Measurements from ENCODE around the gene LAMB3.

LAMB3 gene

DNA sequence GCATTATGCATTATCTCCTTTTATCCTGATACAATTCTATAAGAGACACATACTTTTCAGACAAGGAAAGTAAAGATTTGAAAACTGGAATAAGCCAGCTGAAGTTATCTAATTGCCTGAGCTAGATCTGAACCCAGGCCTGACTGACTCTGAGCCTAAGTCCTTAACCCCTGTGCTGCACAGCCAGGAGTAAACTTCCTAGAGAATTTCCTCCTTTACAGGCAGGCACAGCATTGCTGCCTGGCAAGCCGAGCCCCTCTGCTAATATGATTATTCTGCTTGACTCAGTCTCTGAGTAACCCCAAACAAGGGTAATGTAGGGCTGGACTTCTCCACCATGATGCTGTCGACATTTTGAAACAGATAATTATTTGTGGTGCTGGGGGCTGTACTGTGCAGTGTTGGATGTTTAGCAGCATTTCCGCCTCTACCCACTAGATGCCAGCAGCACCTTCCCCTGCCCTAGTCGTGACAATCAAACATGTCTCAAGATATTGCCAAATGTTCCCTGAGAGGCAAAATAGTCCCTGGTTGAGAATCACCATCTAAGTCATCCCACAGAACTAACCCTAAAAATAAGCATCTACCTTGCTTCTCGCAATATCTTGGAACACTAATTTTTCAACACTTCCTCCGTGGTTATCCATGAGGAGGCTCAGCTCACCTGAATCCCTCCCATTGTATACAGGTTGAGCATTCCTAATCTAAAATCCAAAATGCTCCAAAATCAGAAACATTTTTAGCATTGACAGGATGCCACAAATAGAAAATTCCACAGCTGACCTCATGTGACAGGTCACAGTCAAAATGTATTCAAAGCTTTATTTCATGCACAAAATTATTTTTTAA is 50.2 kb downstream of the LAMB3 start:
- DNase-seq (ENCODE audit: extremely low spot score, insufficient read length, low read depth): no peak
- peak; percentile 42 for FAIRE-seq

DNA sequence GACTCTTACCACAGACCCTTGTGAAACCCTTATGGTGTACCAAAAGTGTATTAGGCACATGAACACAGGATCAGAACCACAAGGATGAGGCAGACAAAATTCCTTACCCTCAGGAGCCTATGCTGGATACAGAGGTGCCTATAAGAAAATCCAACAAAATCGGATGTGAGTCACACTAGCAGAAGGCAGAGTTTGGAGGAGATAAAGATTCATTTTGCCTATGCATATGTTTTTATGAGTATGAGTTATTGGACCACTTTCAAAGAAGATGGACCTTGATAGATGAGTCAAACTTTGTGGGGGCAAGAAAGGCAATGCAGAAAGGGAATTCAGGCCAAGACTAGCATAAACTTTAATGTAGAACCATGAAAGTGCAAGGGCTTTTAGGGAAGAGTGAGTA is 51.7 kb downstream of the LAMB3 start:
- DNase-seq (ENCODE audit: extremely low spot score, insufficient read length, low read depth) (no peak), FAIRE-seq (no peak)

DNA sequence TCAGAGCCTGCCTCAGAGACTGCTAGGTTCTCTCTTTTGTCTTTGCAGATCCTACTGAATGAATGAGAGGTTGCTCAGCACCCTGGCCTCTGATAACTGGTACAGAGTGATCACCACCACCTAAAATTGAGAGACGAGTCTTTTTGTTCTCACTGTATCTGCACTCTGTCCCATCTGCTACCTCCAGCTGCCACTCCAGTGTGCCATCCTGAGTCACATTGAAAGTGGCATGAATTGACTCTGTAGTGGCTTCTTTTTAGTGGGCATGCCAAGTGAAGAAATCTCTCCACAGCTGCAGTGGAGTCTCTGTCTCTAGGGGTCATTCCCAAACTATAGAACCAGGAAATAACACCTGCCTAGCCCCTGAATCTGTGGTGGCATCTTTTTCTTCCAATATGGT is 54.0 kb downstream of the LAMB3 start:
- no peak for DNase-seq (ENCODE audit: extremely low spot score, insufficient read length, low read depth)
- no peak for FAIRE-seq

DNA sequence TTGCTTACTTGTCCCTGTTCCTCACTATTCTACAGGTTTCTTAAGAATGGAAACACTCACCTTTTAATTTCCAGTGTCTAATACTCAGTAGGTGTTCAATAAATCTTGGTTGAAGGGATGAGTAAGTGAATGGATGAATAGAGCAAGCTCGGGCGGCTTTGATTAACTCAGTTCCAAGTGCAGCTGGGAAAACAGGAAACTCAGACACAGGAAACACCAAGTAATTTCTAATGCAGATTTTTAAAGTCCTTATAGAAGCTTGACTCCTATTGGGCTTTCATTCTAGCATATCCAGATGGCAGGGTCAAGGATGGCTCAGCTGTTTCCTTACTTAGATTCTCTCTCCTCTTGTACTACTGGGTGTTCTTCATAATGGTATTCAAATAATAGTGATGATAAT is 54.7 kb downstream of the LAMB3 start:
- DNase-seq (ENCODE audit: extremely low spot score, insufficient read length, low read depth): no peak

DNA sequence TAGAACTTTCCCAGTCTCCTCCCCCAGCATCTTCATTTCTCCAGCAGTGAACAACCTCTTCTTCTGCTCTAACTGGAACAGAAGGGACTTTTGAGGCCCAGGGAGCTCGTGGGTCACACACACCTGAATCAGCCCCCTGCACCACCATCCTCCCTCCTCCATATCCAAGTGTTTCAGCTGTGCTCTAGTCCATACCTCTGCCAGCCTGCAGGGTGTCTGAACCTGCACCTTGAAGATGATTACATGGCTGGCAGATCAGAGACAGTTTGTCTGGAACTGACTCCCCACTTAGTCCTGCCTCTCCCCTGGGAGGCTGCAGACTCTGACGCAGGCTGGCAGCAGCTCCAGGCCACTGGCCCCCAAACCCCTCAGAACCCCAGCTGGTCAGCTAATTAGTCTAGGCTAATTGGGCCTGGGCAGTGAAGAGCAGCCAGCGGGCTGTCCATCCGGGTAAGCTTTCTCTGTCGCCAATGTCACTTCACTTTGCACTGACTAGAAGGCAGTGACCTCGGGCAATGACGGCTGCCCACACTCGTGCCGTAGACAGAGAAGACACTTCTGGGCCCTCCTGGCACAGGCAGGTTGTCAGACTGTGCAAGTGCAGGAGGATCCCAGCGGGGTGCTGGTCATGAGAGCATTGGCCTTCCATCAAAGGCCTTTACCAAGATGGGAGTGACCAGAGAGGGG is 56.5 kb downstream of the LAMB3 start:
- FAIRE-seq (no peak), DNase-seq (ENCODE audit: extremely low spot score, insufficient read length, low read depth) (no peak)

More for the DNA sequence above, 54.7 kb downstream of the LAMB3 start:
- no peak for FAIRE-seq

DNA sequence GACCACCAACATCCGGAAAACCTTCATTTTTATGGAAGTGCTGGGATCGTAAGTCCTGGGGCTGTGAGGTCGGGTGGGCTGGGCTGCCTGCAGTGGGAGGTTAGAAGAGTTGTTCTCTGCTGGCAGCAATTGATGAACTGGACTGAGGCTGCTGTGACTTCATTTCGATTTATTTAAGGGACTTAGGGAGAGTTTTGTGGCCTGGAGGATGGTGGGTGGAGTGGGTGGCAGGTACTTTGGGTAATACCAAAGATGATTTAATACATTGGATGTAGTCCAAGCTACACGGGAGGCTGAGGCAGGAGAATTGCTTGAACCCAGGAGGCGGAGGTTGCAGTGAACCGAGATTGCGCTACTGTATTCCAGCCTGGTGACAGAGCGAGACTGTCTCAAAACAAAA is 57.2 kb downstream of the LAMB3 start:
- FAIRE-seq (no peak), DNase-seq (ENCODE audit: extremely low spot score, insufficient read length, low read depth) (no peak)

DNA sequence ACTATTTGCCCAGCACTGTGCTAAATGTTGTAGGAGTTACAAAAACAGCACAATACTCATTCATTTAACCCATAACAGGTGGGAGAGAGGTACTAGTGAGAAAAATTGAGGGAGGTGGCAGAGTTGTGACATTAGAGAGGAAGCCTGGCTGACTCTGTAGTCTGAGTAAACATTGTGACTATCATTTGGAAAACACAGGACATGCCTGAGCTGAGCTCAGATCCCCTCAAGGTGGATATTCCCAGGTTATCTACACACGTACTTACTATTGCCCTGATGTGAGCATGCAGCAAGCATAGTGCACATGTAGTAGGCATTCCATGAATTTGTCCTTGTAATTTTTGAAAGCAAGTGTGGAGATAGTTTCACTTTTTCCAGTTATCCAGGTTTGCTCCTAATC is 57.8 kb downstream of the LAMB3 start:
- DNase-seq (ENCODE audit: extremely low spot score, insufficient read length, low read depth): no peak
- no peak for FAIRE-seq

DNA sequence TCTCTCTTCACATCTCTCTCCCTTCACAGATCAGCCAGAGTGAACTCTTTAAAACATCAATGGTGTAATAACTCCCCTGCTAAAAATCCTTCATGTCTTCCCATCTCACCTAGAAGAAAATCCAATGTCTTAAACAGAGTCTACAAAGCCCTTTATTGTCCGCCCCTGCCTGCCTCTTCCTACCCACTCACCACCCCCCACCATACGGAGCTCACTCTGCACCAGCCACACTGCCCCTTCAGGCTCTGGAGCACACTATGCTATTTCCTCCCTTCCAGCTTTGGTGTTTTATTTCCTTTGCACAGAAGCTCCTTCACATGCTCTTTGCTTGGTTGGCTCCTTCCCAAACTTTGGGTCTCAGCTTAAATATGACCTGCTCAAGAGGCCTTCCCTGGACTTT is 58.5 kb downstream of the LAMB3 start:
- no peak for FAIRE-seq

DNA sequence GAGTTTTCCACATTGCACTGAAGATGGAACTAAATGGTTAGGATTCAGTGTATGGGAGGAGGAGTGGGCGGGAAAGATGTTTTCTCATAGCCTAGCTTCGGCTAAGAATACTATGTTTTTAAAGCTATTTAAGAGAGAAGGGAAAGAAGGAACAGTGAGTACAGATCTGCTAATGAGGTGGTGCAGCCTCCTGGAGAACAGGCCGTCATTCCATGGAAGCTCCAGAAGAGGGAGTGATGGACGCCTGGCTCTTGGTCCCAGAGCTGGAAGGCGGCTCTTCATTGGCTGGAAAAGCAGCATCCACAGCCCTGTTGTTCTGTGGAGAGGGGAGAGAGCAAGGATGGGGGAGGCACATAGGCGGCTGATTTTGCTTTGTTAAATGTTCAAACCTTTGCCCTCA is 61.8 kb downstream of the LAMB3 start:
- FAIRE-seq (no peak), DNase-seq (ENCODE audit: extremely low spot score, insufficient read length, low read depth) (no peak)

More for the DNA sequence above, 58.5 kb downstream of the LAMB3 start:
- no peak for DNase-seq (ENCODE audit: extremely low spot score, insufficient read length, low read depth)

DNA sequence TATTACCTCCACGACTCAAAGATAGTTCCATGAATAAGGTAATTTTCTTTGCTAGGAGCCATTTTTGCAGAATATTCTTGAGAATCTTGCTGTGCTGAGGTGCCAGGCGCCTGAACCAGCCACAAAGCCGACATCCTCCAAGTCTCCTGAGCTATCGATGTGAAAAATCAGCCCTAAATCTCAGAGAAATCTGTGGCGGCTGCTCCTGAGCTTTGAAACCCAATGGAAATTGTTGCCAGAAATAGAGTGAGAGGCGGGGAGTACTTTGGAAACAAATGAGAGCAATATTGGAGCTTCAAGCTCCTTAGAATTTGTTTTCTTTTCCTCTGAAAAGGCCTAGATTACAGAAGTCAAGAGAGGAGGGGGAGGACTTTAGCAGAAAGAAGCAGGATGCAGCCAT is 62.4 kb downstream of the LAMB3 start:
- FAIRE-seq: no peak
- DNase-seq (ENCODE audit: extremely low spot score, insufficient read length, low read depth): no peak

DNA sequence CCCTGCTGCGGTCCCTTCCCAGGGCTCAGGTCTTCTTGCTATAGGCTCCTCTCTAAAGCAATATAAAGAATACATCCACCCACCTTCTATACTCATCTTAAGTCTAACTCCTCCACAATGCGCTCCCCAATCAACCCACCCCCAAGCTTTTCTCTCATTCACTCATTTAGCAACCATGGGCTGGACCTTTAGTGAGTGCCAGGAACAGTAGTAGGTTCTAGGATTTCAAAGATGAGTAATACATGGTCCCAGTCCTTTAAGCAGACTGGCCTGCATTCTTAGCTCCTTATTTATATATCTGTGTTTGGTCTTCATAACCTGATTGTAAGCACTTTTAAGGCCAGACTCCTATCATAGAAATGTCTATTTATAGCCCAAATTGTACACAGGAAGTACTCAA is 62.8 kb downstream of the LAMB3 start:
- FAIRE-seq (no peak), DNase-seq (ENCODE audit: extremely low spot score, insufficient read length, low read depth) (no peak)

DNA sequence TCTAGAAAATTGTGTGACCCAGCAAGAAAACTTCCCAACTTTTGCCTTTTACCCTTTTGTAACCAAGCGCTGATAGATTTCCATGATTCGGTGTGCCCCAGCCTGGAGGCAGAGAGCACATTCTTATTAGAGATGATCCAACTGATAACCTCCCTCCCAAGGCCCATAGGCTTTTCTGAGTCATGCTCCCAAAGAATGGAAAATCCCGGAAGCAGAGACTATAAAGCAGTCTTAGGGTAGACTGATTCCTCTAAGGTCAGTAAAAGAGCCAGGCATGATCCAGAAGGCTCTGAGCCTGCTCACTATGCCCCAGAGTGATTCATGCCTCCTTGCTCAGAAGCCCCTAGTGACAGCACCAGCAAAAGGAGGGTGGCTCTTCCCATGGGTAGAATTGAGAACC is 64.4 kb downstream of the LAMB3 start:
- DNase-seq (ENCODE audit: extremely low spot score, insufficient read length, low read depth) (no peak), FAIRE-seq (no peak)

DNA sequence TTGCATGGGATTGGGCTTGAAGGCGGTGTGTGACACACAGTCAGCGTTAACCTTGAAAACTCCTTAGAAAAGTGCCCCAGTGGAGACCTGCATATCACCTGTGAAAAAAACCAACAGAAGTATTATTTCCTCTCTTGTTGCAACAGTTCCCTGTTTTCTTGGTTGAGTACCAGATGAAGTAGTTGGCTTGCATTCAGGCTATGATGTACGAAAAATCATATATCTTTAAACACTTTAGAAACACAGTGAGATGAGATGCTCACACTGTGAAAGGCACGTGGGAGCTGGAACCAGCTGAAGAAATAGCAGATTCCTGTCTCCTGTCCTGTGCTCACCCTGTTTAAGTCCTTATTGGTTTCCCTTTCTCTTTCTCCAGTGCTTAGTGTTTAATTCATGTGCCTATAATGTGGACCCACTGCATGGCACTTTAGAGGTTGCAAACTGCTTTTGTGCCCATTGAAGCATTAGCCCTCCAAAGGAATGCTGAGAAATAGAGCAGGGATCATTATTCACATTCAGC is 65.9 kb downstream of the LAMB3 start:
- DNase-seq (ENCODE audit: extremely low spot score, insufficient read length, low read depth) (no peak), FAIRE-seq (no peak)

DNA sequence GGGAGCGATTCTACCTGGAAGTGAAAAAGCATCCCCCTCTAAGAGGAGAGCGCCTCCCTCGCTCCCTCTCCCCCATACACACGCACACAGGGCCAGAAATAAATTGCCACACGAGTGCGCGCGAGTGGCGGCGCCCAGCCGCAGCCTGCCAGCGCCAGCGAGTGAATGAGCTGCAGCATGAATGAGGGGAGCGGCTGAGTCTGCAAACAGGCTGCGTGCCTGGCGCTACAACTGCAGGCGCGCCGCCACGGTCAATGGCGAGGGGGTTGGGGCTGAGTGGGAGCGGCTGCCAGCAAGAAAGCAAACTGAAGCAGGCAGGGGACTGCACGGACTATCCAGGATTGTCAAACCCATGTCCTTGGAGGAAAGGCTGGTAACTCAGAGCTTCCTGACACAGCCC is 66.6 kb downstream of the LAMB3 start:
- no peak for FAIRE-seq
- DNase-seq (ENCODE audit: extremely low spot score, insufficient read length, low read depth): no peak

DNA sequence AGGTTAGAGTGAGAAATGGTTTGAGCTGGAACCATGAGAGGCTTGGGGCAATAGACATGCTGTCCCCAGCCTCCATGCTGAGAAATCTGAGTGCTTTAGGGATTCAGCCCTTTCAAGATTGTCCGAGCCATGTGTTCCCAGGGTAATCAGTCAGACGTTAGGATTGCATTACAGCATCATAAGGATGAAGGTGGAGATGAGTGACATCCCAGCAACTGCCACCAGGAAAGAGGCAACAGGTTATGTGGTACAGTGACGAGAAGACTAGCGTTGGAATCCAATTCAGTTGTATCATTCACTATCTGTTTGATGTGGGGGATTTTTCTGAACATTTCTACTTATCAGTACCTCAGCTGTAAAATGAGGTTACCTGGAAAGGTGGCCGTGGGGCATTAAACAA is 67.0 kb downstream of the LAMB3 start:
- DNase-seq (ENCODE audit: extremely low spot score, insufficient read length, low read depth): no peak
- FAIRE-seq: no peak

DNA sequence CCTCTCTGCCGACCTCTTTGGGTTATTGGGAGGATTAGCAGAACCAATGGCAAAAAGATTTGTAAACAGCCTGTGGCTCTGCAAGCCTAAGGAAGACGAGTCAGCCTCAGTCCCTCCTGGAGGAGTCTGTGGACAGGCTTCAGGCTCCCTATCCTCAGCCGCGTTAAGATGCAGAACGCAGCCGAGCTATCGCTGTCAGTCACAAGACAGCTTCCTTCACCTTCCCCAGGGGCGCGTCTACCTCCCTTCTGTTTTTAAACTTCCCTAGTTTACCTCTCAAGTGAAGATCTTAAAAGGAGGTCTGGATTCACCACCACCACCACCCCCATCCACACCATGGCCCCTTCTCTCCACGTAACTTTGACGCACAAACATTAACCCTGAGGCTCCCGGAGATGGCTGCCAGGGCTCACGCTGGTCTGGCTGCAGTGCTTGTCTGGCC is 68.0 kb downstream of the LAMB3 start:
- FAIRE-seq: no peak
- DNase-seq (ENCODE audit: extremely low spot score, insufficient read length, low read depth): no peak

DNA sequence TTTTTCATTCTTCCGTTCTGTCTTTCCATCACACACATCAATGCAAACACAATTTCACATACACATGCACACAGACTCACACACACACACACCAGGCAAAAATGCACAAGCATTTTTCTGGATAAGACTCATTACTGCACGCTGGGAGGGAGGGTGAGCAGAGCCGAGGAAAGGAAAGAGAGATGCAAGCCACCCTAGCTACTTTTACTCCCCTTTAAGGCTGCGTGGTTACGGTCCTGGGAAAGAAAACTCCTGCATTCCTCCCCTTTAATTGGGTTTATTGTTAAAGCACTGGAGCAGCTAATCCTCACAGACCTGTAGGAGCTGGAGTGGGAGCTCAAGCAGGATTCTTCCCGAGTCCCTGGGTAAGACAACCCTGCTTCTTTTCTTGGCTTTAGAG is 68.8 kb downstream of the LAMB3 start, which contains the start of gene CAMK1G:
TSS of gene CAMK1G (plus strand) at position 307 of the 400 bp plus-strand sequence. CDS start 11,270 bp downstream, outside the sequence.
- DNase-seq (ENCODE audit: extremely low spot score, insufficient read length, low read depth) (no peak), FAIRE-seq (no peak)

DNA sequence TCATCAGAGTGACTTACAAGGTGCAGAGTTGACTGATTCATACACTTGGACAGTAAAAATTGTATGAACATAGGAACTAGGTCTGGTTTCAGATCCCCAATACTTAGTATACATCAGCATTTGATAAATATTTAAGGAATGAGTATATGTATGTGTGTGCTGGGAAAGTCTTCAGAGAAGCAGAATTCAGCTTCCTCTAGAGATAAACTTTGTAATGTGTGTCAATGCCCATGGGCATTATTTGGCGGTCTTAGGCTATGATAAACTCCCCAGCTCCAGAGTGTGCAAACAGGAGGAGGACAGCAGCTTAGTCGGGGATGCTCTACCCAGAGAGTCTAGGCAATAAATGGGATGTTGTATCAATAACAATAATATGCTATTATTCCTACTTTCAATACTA is 71.6 kb downstream of the LAMB3 start:
- DNase-seq (ENCODE audit: extremely low spot score, insufficient read length, low read depth): no peak
- FAIRE-seq: no peak

DNA sequence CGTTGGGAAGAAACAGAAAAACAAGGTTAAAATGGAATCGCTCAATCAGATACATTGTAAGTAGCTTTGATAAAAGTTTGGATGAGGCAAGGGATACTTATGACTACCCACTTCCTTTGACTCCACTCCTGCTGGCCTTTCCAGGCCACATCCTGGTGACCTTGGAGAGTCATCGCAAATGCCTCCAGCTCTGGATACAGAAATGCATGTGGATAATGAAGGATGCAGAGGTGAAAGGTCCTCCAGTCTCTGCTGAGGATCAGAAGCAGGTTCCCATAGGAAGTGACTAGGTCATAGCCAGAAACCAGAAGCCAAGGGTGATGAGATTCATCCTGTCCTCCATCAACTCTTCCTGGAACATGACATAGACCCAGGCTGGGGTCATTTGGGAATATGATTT is 74.9 kb downstream of the LAMB3 start:
- FAIRE-seq (no peak), DNase-seq (ENCODE audit: extremely low spot score, insufficient read length, low read depth) (no peak)

DNA sequence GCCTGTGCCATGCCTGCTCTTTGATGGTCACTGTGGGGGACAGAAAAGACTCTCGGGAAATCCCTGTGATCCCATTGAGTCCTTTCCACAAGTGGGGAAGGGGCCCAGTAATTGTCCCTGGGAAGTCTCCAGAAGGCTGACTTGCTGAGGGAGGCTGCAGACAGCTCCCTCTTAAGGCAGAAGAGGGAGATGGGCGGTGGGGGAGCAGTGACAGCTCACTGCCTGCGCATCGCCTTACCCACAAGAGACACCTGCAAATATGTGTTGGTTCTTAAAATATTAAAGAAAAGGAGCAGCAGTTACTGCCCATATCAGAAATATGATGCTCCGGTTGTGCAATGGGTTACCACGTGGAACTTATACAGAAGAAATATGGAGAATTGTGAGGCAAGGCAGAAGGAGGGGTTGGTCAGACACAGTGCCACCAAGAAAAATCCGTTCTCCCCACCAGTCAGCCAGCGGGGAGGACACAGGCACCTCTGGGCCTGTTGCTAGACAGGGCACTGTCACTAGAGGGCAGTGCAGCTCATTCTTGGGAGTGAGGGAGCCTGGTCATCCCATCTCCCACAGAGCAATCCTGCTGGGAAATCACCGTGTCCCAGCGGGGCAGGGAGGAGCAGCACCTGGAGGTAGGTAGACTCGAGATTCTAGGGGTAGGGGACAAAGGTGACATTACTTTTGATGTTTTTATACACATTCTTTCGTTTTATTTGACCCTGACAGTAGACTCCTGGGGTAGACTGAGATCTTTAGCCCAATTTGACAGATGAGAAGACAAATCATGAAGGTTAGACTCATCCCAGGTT is 75.6 kb downstream of the LAMB3 start:
- peak; percentile 36 for DNase-seq (ENCODE audit: extremely low spot score, insufficient read length, low read depth)
- peak; percentile 78 for FAIRE-seq
